HepG2 (cell line): Measurements from ENCODE around the gene IDNK. TPM values are rescaled to one million over a fixed set of nuclear protein-coding genes. Genes with fewer than 3 reads are reported as not detected.

Experiments used
- AKAP8 ChIP-seq: sonication (generic); formaldehyde crosslinking; IDR thresholded peaks from 2 replicates; pipeline ENCODE4 v1.5.1; 2020; ENCODE audit warnings: mild to moderate bottlenecking, missing genetic modification reagents
- NFKB2 ChIP-seq: sonication (generic); formaldehyde crosslinking; IDR thresholded peaks from 2 replicates; pipeline ENCODE4 v1.4.0; 2020; ENCODE audit warnings: missing genetic modification reagents, borderline replicate concordance
- POLR2A ChIP-seq, 2 experiments: IDR thresholded peaks; 2 replicates each; pipeline ENCODE4 v1.6.1; 2011; ENCODE audit warnings: low read depth in 2 of 2, low read length in 2 of 2, mild to moderate bottlenecking in 1 of 2, moderate library complexity in 1 of 2; ENCODE audit not compliant: insufficient read depth in 1 of 2
- SALL2 ChIP-seq: sonication (generic); formaldehyde crosslinking; IDR thresholded peaks from 2 replicates; pipeline ENCODE4 v1.8.1; 2023; ENCODE audit warnings: mild to moderate bottlenecking, missing genetic modification reagents, inconsistent platforms
- ZNF232 ChIP-seq: sonication (generic); formaldehyde crosslinking; IDR thresholded peaks from 2 replicates; pipeline ENCODE4 v1.4.0; 2020; ENCODE audit warnings: missing genetic modification reagents, borderline replicate concordance
- ZNF670 ChIP-seq: sonication (generic); formaldehyde crosslinking; IDR thresholded peaks from 2 replicates; pipeline ENCODE4 v1.8.0; 2022; ENCODE audit warnings: mild to moderate bottlenecking, missing genetic modification reagents, borderline replicate concordance
- ZNF737 ChIP-seq: sonication (generic); formaldehyde crosslinking; IDR thresholded peaks from 2 replicates; pipeline ENCODE4 v1.5.0; 2020; ENCODE audit warnings: missing genetic modification reagents, mild to moderate bottlenecking, borderline replicate concordance
- polyA plus RNA-seq, 8 experiments: library from polyadenylated mRNA; depleted of rRNA in 3 of 8; stranded (reverse) in 7 of 8; unstranded in 1 of 8; fragments of >200 nt; fragmentation: Illumina TruSeq in 4 of 8; extraction: Trizol in 4 of 8; gene quantifications; 2 replicates each; pipeline versions ENCODE4 v1.2.1 to v1.2.3, GENCODE V29; 2011 to 2016; ENCODE audit warnings: low read depth in 4 of 8, missing spikeins in 1 of 8, mixed read lengths in 1 of 8; ENCODE audit not compliant: insufficient read depth in 1 of 8
- total RNA-seq, 5 experiments: library from RNA; depleted of rRNA; stranded (reverse); fragments of >200 nt; fragmentation: Illumina TruSeq; extraction: Trizol; gene quantifications; 2 replicates each; pipeline ENCODE4 v1.2.3, GENCODE V29; 2016; ENCODE audit warnings: low read depth in 1 of 5
- TF ChIP-seq, protein P1 (sequence below): sonication (generic); formaldehyde crosslinking; IDR thresholded peaks from 2 replicates; pipeline ENCODE4 v1.4.0; 2020; ENCODE audit warnings: missing genetic modification reagents
- TF ChIP-seq, protein P2 (sequence below): sonication (generic); formaldehyde crosslinking; IDR thresholded peaks from 2 replicates; pipeline ENCODE4 v1.4.0; 2020; ENCODE audit warnings: missing genetic modification reagents, borderline replicate concordance
- TF ChIP-seq, protein P3 (sequence below): sonication (generic); formaldehyde crosslinking; IDR thresholded peaks from 2 replicates; pipeline ENCODE4 v1.4.0; 2020; ENCODE audit warnings: missing genetic modification reagents, borderline replicate concordance

The IDNK gene
- total and polyA plus RNA-seq, 2 of the 13 experiments (the other 11 are each of a cell fraction or from before 2014, with no cell fraction given): 3.1 to 4.8 TPM

DNA sequence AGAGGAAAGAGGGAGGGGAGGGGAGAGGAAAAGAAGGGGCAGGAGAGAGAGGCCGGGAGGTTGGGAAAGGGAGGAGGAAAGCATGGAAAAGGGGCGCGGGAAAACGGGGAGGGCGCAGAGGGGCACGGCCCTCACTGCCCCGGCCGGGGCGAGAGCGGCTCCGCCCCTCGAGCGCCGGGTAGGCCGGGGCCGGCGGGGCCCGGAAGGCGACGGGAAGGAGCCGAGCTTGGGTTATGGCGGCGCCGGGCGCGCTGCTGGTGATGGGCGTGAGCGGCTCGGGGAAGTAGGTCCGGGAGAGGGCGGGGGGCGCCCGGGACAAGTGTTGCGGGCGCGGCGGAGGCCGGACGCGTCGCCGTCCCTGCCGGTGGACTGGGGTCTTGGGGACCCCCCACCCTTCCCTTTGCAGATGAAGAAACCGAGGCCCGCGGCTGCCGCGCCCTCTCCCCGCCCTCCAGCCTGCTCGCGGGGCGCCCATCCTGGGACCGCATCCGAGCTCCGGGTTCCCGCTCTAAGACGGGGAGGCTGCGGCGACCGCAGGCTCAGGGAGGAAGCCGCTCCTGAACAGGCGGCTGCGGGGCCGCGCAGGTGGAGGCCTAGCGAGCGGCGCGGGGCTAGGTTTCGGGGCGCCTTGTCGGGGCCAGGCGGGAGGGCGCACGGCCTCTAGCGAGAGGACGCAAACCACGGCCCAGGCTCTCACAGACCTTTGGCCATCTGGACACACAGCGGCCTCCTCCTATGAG is at the start of gene IDNK (continued):
- TF ChIP-seq, protein P1, sequence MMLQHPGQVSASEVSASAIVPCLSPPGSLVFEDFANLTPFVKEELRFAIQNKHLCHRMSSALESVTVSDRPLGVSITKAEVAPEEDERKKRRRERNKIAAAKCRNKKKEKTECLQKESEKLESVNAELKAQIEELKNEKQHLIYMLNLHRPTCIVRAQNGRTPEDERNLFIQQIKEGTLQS (CRISPR knock-in tag): peak; percentile 11; the same call in 1 of the 2 replicates
- 0 out of 2 replicates have a peak, but pooled peaks have one; percentile 78 for TF ChIP-seq ZNF737
- peak; percentile 64 to 71 for TF ChIP-seq POLR2A (IDR thresholded peaks at IDR 0.05; ENCODE audit: insufficient read depth in 1 of 2, low read depth in 2 of 2, low read length in 2 of 2)
- TF ChIP-seq, protein P2, sequence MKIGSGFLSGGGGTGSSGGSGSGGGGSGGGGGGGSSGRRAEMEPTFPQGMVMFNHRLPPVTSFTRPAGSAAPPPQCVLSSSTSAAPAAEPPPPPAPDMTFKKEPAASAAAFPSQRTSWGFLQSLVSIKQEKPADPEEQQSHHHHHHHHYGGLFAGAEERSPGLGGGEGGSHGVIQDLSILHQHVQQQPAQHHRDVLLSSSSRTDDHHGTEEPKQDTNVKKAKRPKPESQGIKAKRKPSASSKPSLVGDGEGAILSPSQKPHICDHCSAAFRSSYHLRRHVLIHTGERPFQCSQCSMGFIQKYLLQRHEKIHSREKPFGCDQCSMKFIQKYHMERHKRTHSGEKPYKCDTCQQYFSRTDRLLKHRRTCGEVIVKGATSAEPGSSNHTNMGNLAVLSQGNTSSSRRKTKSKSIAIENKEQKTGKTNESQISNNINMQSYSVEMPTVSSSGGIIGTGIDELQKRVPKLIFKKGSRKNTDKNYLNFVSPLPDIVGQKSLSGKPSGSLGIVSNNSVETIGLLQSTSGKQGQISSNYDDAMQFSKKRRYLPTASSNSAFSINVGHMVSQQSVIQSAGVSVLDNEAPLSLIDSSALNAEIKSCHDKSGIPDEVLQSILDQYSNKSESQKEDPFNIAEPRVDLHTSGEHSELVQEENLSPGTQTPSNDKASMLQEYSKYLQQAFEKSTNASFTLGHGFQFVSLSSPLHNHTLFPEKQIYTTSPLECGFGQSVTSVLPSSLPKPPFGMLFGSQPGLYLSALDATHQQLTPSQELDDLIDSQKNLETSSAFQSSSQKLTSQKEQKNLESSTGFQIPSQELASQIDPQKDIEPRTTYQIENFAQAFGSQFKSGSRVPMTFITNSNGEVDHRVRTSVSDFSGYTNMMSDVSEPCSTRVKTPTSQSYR (CRISPR knock-in tag): no peak
- peak; percentile 70; the same call in 1 of the 2 replicates for TF ChIP-seq NFKB2
- TF ChIP-seq SALL2 (CRISPR knock-in tag): peak; percentile 66; the same call in 1 of the 2 replicates
- no peak for TF ChIP-seq ZNF670 (CRISPR knock-in tag)
- TF ChIP-seq ZNF232 (CRISPR knock-in tag): 0 out of 2 replicates have a peak, but pooled peaks have one; percentile 73
- TF ChIP-seq, protein P3, sequence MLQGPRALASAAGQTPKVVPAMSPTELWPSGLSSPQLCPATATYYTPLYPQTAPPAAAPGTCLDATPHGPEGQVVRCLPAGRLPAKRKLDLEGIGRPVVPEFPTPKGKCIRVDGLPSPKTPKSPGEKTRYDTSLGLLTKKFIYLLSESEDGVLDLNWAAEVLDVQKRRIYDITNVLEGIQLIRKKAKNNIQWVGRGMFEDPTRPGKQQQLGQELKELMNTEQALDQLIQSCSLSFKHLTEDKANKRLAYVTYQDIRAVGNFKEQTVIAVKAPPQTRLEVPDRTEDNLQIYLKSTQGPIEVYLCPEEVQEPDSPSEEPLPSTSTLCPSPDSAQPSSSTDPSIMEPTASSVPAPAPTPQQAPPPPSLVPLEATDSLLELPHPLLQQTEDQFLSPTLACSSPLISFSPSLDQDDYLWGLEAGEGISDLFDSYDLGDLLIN: peak; percentile 48; the same call in 1 of the 2 replicates
- peak; percentile 53; the same call in 1 of the 2 replicates for TF ChIP-seq AKAP8
